Activated T-cell treated with anti-CD3 and anti-CD28 coated beads for 24 hours (primary cell): Measurements from ENCODE around the gene DYDC2.
"Not testable (repeated sequence)": the region's sequence is repeated elsewhere in the genome, so short reads cannot be mapped to it uniquely, and the experiment has no call there.

Source experiments
- DNase-seq: peaks from one replicate; pipeline ENCODE4 v3.0.0-alpha.2; 2020; ENCODE audit warnings: low read depth

DYDC2 gene

GRCh38 chr10:80356563-80356988, at the start of gene DYDC2, which contains the start of gene DYDC1:
TSS of gene DYDC2 (plus strand) at chr10:80356781. CDS start at chr10:80362444, 5,663 bp downstream.
TSS of gene DYDC1 (minus strand) at chr10:80356755. CDS start at chr10:80352601, 4,154 bp downstream.
- peak; percentile 29 for DNase-seq

GRCh38 chr10:80313523-80313922, 43.1 kb upstream of the DYDC2 start:
- no peak for DNase-seq

DNA sequence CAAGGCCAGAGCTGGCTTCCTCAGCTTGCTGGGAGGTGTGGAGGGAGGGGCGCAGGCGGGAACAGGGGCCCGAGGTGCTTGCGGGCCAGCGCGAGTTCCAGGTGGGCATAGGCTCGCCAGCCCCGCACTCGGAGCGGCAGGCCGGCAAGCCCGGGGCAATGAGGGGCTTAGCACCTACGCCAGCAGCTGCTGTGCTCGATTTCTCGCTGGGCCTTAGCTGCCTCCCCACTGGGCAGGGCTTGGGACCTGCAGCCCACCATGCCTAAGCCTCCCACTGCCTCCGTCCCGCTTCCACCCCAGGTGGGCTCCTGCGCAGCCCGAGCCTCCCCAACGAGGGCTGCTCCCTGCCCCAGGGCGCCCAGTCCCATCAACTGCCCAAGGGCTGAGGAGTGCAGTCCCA, 41.2 kb upstream of the DYDC2 start:
- DNase-seq: no peak

DNA sequence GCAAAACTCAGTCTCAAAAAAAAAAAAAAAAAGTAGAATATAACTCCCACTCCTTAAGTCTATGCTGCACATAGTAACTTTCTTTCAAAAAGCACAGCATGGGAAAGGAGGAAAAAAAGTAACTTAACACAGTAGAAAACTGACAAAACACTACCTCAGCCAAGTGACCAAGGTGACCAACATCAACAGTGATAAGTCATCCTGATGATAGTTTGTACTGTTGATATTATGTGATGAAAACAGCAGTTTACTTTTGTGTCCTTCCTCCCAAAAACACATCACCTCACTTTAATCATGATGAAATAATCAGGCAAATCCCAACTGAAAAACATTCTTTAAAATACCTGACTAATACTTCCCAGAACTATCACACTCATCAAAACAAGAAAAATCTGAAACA, 37.8 kb upstream of the DYDC2 start:
- DNase-seq: no peak

DNA sequence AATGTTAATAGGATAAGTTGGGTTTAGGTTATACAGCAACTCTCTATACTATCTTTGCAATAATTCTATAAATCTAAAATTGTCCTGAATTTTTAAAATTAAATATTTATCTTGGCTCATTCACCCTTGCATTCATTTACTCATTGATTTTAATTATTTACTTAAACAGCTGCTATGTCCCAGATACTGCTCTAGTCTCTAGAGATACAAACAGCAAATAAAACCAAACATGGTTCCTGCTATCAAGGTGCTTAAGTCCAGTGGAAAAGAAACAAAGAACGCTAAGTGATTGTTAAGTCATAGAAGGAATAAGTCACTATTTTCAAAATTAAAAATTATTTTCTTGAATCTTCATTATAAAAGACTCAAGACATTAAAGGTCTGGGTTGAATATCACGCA, 37.3 kb upstream of the DYDC2 start:
- no peak for DNase-seq

DNA sequence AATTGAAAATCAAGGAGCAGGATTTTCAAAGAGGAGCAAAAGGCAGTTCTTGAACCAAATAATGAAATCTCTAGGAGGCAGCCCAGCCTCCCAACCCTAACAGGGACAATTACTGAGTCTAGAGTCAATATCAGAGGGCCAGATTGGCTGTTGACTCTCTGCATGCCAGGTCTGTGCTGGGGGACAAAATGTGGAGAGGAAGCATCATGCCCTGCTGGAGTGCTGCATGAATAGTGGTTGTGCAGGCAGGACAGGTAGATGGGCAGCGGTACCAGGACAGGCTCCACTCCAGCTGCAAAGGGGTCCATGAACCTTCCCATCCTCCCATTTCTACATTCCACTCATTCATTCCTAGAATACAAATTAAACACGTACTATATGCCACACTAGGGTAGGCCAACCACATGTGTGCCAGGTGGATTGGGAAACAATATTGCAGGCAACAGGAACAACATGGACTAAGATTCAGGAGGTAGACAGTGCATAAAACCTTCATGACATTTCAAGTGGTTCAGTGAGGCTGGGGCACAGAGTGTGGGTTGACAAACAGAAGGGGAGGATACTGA, 36.8 kb upstream of the DYDC2 start:
- no peak for DNase-seq

DNA sequence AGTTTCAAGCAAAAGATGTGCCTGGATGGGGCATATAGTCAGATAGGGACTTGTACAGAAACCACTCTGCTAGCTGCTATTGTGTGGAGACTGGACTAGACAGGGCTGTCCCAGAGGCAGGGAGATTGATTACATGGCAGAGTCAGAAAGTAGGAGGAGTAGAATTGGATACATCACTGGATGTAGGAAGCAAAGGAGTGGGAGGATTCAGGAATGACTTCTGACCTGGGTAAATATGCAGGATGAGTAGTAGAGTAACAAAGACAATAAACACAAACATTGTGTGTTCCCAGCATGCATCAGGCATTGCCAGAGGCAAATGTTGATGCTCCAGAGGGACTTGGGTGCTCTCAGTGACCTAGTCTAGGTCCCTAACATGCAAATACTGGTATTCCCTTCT, 36.2 kb upstream of the DYDC2 start:
- no peak for DNase-seq

DNA sequence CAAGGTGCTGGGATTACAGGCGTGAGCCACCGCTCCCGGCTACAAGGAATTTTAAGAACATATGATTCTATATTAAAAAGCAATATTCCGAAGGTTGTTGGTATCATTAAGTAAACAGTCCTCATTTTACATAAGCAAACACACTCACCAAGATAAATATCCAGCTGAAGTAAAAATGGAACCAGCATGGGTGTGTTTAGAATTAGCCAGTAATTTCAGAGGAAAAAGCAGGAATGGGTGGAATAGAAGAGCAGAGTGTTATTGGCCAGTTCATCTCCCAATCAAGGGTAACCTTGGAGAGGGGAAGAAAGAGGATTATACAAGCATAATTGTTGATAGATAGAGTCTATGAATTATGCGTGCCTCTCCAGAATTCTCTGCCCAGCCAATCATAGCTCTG, 35.4 kb upstream of the DYDC2 start:
- no peak for DNase-seq

DNA sequence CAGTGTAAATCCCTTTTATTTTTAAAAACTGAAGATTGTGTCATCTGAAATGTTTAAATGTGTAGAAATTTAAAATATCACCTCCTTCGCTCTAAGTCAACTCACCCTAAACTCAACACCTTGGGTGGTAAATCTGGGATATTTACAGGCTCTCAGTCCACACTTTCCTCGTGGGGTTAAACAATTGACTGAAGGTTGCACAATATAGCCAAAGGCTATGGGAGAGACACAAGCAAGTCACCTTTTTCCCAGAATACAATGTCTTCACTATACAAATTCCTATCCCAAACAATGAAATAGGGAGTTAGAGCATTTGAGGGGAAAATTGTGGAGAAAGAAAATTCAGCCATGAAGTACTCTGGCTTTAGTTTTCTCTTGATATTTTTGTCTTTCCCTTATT, 34.4 kb upstream of the DYDC2 start:
- DNase-seq: no peak

DNA sequence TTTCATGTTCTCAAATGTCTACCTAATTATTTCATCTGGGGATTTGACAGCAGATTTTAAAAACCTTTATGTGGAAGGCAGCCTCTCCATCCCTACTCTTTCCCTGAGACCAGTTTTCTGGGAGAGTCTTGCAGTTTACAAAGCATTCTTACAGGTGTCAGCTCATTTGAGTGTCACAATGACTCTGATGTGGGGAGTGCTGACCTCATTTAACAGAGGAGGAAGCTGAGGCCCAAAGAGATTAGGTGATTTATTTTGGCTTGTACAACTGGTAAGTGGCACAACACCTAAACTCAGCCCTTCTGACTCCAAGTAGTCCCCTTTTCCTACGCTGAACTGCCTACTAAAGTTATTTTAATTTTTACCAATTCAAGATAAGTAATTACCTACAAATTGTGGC, 33.9 kb upstream of the DYDC2 start:
- DNase-seq: no peak

- no peak for DNase-seq
Observed at GRCh38 chr10:80323311-80323710, 33.3 kb upstream of the DYDC2 start.

GRCh38 chr10:80324086-80324485, 32.5 kb upstream of the DYDC2 start:
- DNase-seq: no peak

DNA sequence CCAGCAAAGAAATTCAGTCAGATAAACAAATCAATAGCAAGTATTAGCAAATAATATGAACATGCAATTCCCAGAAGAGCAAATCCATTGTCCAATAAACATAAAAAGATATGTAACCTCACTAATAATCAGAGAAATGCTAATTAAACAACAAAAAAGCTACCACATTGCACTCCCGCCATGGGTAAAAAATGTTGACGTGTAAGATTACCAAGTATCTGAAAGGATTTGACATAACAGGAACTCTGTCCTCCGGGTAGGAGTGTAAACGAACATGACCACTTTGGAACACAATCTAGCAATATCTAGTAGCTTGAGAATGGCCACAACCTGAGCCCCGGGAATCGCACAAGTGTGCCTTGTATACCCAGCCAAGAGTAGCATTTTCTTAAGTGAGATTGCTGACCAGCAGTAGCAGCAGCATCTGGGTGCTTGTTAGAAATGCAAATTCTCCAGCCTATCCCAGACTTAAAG, 31.7 kb upstream of the DYDC2 start:
- DNase-seq: no peak

- DNase-seq: no peak
Observed at GRCh38 chr10:80333983-80334382, 22.6 kb upstream of the DYDC2 start.

GRCh38 chr10:80344276-80344675, 12.3 kb upstream of the DYDC2 start:
- DNase-seq: no peak

GRCh38 chr10:80344912-80345311, 11.7 kb upstream of the DYDC2 start:
- no peak for DNase-seq

GRCh38 chr10:80350251-80350650, 6.3 kb upstream of the DYDC2 start:
- DNase-seq: no peak

DNA sequence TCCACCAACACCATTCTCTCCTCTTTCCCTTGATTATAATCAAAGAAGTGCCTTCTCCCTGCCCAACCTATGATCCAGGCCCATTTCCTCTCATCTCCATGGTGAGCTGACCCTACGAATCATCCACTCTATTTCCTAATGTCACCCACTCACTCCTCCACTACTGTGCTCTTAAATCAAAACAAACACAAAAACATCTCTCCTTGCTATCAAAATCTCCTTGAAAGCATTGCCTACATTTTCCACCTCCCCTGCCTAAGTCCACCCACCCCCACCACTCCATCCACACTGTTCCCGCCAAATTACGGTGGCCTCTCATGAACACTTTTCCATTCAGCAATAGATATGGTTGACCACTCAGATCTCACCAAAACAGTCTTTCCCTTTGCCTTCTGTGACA, 5.4 kb upstream of the DYDC2 start:
- DNase-seq: no peak

DNA sequence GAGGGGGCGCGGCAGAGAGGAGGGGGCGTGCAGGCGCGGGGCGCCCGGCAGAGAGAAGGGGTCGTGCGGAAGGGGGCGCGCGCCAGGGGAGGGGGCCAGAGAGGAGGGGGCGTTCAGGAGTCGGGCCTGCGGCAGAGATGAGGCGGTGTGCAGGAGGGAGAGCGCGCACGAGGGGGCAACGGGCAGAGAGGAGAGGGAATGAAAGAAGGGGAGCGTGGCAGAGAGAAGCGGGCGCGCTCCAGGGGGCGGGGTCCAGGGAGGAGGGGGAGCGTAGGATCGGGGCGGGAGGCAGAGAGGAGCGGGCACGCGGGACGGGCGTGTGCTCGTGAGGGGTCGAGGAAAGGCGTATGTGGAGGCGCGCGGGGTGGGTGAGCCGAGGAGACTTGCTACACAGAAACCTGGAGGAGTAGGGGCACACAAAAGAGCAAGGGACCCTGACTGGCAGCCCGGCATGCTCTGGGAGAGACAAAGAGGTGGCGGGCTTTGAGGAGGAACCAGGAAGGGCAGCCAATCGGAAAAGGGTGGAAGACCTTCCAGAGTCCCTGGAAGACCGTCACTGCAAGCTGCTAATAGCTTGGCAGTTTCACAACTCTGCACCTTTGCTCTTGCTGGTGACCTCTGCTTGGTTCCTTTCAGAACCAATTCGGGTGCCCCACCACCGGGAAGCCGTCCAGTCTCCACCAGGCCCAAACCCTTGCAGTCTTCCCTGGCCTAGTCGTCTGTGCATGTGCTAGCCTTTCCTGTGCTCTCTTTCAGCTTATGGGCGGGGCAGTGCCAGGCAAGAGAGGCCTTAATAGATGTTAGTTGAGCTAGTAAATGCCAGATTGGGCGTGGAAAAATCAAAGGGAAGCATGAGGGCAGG, 639 bp downstream of the DYDC2 start:
- DNase-seq: no peak

GRCh38 chr10:80357851-80358125, 1.2 kb downstream of the DYDC2 start:
- no peak for DNase-seq

GRCh38 chr10:80358925-80359324, 2.3 kb downstream of the DYDC2 start:
- DNase-seq: not testable (repeated sequence)

GRCh38 chr10:80359644-80360043, 3.1 kb downstream of the DYDC2 start:
- no peak for DNase-seq

GRCh38 chr10:80365510-80365909, 8.9 kb downstream of the DYDC2 start:
- no peak for DNase-seq

GRCh38 chr10:80371467-80371866, 14.9 kb downstream of the DYDC2 start:
- DNase-seq: no peak
